Esophagus muscularis mucosa (tissue), 4 donors: ENCODE measurements around the gene LTA. TPM values are rescaled to one million over a fixed set of nuclear protein-coding genes. Genes with fewer than 3 reads are reported as not detected.

Experiments
- DNase-seq: peaks from one replicate; pipeline ENCODE4 v3.0.0-alpha.2; 2017; ENCODE audit errors: extremely low spot score
- H3K27ac ChIP-seq, 4 donors: fragments of 200-600 bp; sonication (generic); replicated peaks in 1 of 4; 1 replicate in 3 of 4; 2 replicates in 1 of 4; pipeline ENCODE4 v1.5.1; 2016 to 2019; ENCODE audit warnings: mild to moderate bottlenecking in 1 of 4
- H3K27me3 ChIP-seq, 4 donors: fragments of 200-600 bp; sonication (generic); one replicate each; pipeline versions ENCODE4 v1.5.1 to v1.6.0; 2016 to 2019
- H3K36me3 ChIP-seq, 4 donors: fragments of 200-600 bp; sonication (generic); one replicate each; pipeline ENCODE4 v1.5.1; 2016 to 2019
- H3K4me1 ChIP-seq, 4 donors: fragments of 200-600 bp; sonication (generic); one replicate each; pipeline ENCODE4 v1.5.1; 2016 to 2019
- H3K4me3 ChIP-seq, 4 donors: fragments of 200-600 bp; sonication (generic); 1 replicate in 2 of 4; 2 replicates in 2 of 4; pipeline ENCODE4 v1.5.1; 2016 to 2019; ENCODE audit warnings: mild to moderate bottlenecking in 4 of 4, moderate library complexity in 1 of 4
- H3K9me3 ChIP-seq, 4 donors: fragments of 200-600 bp; sonication (generic); 1 replicate in 3 of 4; 2 replicates in 1 of 4; pipeline ENCODE4 v1.5.1; 2016 to 2019
- CTCF ChIP-seq, 3 experiments: fragments of 200-600 bp in 2 of 3; fragments of 450-650 bp in 1 of 3; sonication (generic) in 2 of 3; IDR thresholded peaks; one replicate each; pipeline ENCODE4 v1.5.1; 2017 to 2019; ENCODE audit warnings: antibody characterized with exemption in 3 of 3, mild to moderate bottlenecking in 2 of 3, moderate library complexity in 1 of 3
- EP300 ChIP-seq: sonication (generic); formaldehyde crosslinking; IDR thresholded peaks from one replicate; pipeline ENCODE4 v1.6.1; 2017; ENCODE audit warnings: antibody characterized with exemption
- POLR2A ChIP-seq: fragments of 450-650 bp; IDR thresholded peaks from one replicate; pipeline ENCODE4 v1.6.1; 2017; ENCODE audit warnings: antibody characterized with exemption, moderate library complexity, mild to moderate bottlenecking, low read depth
- POLR2AphosphoS5 ChIP-seq, 2 donors: sonication (generic); formaldehyde crosslinking; IDR thresholded peaks; one replicate each; pipeline ENCODE4 v1.6.1; 2017; ENCODE audit warnings: antibody characterized with exemption in 2 of 2
- WGBS: methylation state at CpG from one replicate; pipeline ENCODE4 v1.1.5; 2018; 5-methylcytosine and 5-hydroxymethylcytosine counted together
- intact Hi-C: fragments of 100-400 bp; cut with DNase I; formaldehyde crosslinking; loops from one replicate; pipeline ENCODE4 v1.15.1; 2023
- total RNA-seq, 4 donors: library from RNA; depleted of rRNA; stranded (reverse); fragments of >200 nt; gene quantifications; one replicate each; pipeline versions ENCODE4 v1.1.0 to v1.2.1, GENCODE V29; 2016

Gene LTA
- total RNA-seq, 4 donors from 2014 or later, result not detected

DNA sequence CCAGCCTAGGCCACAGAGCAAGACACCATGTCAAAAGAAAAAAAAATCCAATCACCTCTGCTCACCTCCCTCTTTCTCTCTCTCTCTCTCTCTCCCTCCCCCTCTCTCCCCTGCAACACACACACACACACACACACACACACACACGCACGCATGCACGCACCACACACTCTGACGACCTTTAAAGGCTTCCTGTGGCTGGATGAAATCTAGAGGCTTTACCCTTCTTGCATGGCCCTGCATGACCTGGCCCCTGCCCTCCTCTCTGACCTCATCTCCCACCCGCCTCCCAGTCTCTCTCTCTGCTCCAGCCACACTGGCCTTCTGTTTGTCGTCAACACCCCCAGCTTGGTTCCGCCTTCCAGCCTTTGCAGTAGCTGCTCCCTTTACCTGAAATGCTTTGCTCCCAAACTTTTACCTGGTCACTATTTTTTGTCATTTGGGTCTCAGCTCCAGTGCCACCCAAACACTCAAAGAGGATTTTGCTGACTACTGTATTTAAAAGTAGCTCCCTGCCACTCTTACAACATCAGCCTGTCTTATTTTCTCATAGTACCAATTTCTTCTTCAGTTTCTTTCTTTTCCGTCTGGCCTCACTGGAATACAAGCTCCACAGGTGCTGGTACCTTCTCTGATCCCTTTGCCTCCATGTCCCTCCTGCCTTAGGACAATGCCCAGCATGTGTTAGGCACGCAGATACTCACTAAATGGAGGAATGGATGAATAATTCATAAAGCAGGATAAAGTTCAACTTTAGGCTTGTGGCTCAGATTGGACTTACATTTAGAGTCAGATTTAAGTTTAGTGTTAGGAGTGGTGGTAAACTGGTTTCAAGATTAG is 4.3 kb upstream of the LTA start:
- peaks cover 0 to 68% (median 2%) of the 10 kb centered on the region in 4 donors for H3K27me3 ChIP-seq
- no peaks in the 10 kb centered on the region for H3K9me3 ChIP-seq
- no peak overlapping the region for H3K27ac ChIP-seq
- 51% methylated on average over 9 of the region's 9 CpGs for WGBS
- intact Hi-C loops, result no loop called here
- no peak for TF ChIP-seq POLR2A
- no peak for TF ChIP-seq POLR2AphosphoS5 (IDR thresholded peaks at IDR 0.05)
- no peak for TF ChIP-seq EP300
- no peak for TF ChIP-seq CTCF (IDR thresholded peaks at IDR 0.05)
- no peaks in the 10 kb centered on the region for H3K4me1 ChIP-seq
- no peak overlapping the region for H3K4me3 ChIP-seq
- no peak for DNase-seq
- H3K36me3 ChIP-seq, result no peaks in the 10 kb centered on the region

- H3K9me3 ChIP-seq, result no peaks in the 10 kb centered on the region
- no peak for DNase-seq
- peaks cover 0 to 74% (median 2%) of the 10 kb centered on the region in 4 donors for H3K27me3 ChIP-seq
- H3K36me3 ChIP-seq, result no peaks in the 10 kb centered on the region
- H3K4me3 ChIP-seq, result no peak overlapping the region
- no peaks in the 10 kb centered on the region for H3K4me1 ChIP-seq
- no peak for TF ChIP-seq POLR2AphosphoS5 (IDR thresholded peaks at IDR 0.05)
- no peak for TF ChIP-seq POLR2A
- no peak for TF ChIP-seq EP300
- TF ChIP-seq CTCF (IDR thresholded peaks at IDR 0.05), result no peak
- intact Hi-C loops, result no loop called here
- no peak overlapping the region for H3K27ac ChIP-seq
- WGBS, result 64% methylated on average over 3 of the region's 3 CpGs
These were observed 3.5 kb upstream of the LTA start for GRCh38 chr6:31568537-31568961.

DNA sequence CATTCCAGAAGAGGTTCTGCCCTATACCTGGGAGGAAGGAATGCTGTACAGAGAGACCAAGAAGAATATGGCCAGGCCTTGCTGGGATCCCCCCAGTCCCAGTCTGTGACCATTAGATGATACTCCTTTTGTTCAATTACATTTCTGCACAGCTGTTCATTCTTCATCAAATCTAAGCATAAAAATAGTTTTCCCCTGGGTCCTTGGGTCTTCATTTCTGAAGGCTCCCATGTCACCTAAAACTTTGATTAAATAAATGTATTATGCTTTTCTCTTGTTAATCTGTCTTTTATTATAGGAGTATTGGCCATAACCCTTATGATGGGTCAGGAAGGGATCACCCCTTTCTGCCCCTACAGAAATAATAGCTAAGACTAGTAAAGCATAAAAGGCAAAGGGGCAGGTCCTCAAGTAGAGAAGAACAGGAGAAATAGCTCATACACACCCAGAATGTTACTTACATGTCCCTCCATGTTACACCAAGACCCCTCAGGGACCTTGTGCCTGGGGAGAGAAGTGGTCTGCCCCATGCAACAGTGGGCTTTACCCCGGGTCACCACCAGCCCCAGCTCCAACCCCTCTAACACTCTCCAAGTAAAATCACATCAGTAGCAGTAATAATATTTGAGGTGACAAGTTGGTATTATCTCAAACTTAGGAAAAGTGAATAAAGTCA is 2.1 kb upstream of the LTA start:
- H3K4me1 ChIP-seq, result no peaks in the 10 kb centered on the region
- H3K27ac ChIP-seq, result no peak overlapping the region
- DNase-seq, result no peak
- no peaks in the 10 kb centered on the region for H3K9me3 ChIP-seq
- TF ChIP-seq POLR2A (no peak), EP300 (no peak), CTCF (IDR thresholded peaks at IDR 0.05) (no peak), POLR2AphosphoS5 (IDR thresholded peaks at IDR 0.05) (no peak)
- intact Hi-C loops, result no loop called here
- peaks cover 0 to 74% (median 2%) of the 10 kb centered on the region in 4 donors for H3K27me3 ChIP-seq
- no peak overlapping the region for H3K4me3 ChIP-seq
- H3K36me3 ChIP-seq, result no peaks in the 10 kb centered on the region
- WGBS, result 70% methylated on average over 1 of the region's 1 CpG

DNA sequence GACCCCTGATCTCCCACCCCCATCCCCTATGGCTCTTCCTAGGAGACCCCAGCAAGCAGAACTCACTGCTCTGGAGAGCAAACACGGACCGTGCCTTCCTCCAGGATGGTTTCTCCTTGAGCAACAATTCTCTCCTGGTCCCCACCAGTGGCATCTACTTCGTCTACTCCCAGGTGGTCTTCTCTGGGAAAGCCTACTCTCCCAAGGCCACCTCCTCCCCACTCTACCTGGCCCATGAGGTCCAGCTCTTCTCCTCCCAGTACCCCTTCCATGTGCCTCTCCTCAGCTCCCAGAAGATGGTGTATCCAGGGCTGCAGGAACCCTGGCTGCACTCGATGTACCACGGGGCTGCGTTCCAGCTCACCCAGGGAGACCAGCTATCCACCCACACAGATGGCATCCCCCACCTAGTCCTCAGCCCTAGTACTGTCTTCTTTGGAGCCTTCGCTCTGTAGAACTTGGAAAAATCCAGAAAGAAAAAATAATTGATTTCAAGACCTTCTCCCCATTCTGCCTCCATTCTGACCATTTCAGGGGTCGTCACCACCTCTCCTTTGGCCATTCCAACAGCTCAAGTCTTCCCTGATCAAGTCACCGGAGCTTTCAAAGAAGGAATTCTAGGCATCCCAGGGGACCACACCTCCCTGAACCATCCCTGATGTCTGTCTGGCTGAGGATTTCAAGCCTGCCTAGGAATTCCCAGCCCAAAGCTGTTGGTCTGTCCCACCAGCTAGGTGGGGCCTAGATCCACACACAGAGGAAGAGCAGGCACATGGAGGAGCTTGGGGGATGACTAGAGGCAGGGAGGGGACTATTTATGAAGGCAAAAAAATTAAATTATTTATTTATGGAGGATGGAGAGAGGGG is 1.4 kb downstream of the LTA start:
- TF ChIP-seq EP300, result no peak
- no peak for TF ChIP-seq CTCF (IDR thresholded peaks at IDR 0.05)
- no peak for TF ChIP-seq POLR2AphosphoS5 (IDR thresholded peaks at IDR 0.05)
- no peak for TF ChIP-seq POLR2A
- no peak for DNase-seq
- H3K36me3 ChIP-seq, result no peaks in the 10 kb centered on the region
- H3K4me1 ChIP-seq, result peaks cover 0 to 3% (median 0%) of the 10 kb centered on the region in 4 donors
- H3K27ac ChIP-seq, result no peak overlapping the region
- intact Hi-C loops, result no loop called here
- no peak overlapping the region for H3K4me3 ChIP-seq
- peaks cover 0 to 42% (median 0%) of the 10 kb centered on the region in 4 donors for H3K27me3 ChIP-seq
- no peaks in the 10 kb centered on the region for H3K9me3 ChIP-seq
- WGBS, result 89% methylated on average over 9 of the region's 9 CpGs
